CD4-positive, alpha-beta T cell treated with Interleukin-4 for 4 hours (primary cell): ENCODE data around the gene HACL1.
A peak's percentile ranks its signal among the peaks of the same experiment; 100 is the strongest.

Experiments used
- DNase-seq: peaks from one replicate; pipeline ENCODE4 v3.0.0-alpha.2; 2020

The HACL1 gene

GRCh38 chr3:15522016-15522415, 79.4 kb downstream of the HACL1 start:
- no peak for DNase-seq

DNA sequence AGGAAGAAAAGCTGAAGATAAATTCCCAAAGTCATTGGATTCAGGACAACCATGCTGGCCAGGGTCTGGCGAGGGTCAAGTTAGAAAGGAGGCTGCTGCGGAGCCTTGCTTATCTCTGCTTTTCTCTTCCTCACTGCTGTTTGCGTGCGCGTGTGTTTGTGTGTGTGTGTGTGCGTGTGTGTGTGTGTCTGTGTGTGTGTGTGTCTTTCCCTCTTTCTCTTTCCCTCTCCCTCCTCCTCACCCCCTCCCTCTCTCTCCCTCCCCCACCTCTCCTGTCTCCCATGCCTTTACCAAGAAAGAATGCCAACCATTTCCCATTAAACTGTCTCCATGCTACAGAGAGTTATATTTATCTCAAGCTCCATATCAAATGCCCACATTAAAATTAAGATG, 79.8 kb downstream of the HACL1 start, which contains the start of gene COLQ:
COLQ (minus strand) TSS at position 134 of the 393 bp plus-strand sequence; CDS start at position 53, 81 bp downstream.
- DNase-seq, result no peak

GRCh38 chr3:15520804-15521572, 80.4 kb downstream of the HACL1 start:
- DNase-seq, result no peak

- DNase-seq, result peak; percentile 44
Observed at GRCh38 chr3:15520185-15520584, 81.2 kb downstream of the HACL1 start.

- DNase-seq, result no peak
Observed at GRCh38 chr3:15519096-15519495, 82.3 kb downstream of the HACL1 start.

DNA sequence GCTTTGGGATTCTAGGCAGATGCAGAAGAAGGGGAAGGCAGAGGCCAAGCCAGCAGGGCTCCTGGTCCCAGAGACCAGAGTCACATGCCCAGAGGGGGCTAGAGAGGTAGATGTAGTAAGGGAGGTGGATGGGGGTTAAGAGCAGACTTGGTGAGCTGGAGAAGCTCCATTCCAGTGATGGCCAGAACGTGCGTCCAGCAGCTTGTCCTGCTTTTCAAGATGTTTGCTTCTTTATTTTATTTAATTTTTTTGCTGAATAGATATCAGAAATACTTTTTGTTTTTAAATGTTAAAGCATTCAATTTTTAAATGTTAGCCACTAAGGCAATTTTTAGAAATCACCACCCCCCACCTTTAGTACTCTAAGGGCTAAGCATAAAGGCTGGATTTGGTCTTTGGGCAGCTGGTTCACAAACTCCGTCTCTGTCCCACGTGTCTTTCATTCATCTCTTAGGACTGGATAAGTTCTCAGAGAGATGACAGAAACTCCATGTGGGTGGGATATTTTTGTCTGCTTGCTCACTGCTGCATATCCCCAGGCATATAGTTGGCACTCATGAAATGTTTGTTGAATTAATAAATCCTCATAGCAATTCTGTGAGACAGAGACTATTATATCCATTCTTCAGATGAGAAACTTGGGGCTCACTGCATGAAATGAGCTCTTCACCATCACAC, 86.6 kb downstream of the HACL1 start:
- no peak for DNase-seq

- DNase-seq, result no peak
Observed at GRCh38 chr3:15513810-15514662, 87.3 kb downstream of the HACL1 start.

DNA sequence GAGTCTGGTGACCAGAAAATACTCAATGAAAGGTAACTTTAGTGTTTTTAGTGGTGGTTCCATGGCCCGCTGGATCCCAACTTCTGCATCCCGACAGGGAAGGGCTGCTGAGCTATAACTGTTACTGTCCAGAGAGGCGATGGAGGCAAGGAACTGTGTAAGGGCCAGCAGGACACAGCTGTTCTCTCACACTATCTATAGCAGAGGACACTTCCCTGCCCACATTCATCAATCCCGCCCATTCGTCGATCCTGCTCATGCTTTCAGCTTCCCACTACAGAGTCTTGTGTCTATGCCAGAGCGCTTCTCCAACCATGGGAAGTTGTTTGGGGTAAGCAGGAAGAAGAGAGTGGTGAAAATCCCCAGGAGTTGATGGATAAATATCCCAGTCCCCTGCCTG, 88.3 kb downstream of the HACL1 start:
- DNase-seq, result no peak

- DNase-seq, result no peak
Observed at GRCh38 chr3:15512166-15512565, 89.2 kb downstream of the HACL1 start.

GRCh38 chr3:15511156-15511555, 90.2 kb downstream of the HACL1 start:
- no peak for DNase-seq
